ENCODE data around the gene HLA-A. TPM values are rescaled to one million over a fixed set of nuclear protein-coding genes. Genes with fewer than 3 reads are reported as not detected.

The HLA-A gene
- total and polyA plus RNA-seq, 2 of the 13 experiments (the other 11 are each of a cell fraction or from before 2014, with no cell fraction given) = 345 to 527 TPM

DNA sequence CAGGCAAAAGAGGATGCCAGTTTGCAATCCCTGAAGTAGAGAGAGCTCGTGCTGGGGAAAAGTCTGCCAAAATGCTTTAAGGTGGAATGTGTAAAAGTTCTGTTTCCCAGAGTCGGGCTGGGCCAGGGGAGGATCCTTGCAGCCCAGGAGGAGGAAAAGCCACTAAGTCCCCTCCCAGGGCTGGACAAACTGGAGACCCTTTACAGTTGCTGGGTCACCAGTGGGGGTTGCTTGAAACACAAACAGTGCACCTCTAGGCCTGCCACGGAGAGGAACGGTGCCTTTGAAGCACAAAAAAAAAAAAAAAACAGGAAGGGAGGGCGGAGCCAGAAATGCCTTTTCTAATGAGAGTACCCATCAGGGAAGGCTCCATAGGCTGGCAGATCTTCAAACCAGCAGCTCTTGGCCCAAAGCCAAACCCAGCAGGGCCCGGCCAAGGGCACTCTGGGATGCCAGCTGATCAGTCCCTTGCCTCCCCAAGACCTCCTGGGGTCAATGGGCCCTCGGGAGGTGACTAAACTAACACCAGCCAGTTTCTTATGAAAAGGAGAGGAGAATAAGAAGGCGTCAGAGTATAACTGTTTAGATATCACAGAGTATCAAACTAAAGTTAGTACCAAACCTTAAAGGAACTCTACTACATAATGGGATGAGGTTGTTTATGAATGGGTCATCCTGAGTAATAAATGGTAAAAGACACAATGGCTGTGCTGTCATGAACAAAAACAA, 23.7 kb downstream of the HLA-A start (continued):
- TF ChIP-seq, protein P1, sequence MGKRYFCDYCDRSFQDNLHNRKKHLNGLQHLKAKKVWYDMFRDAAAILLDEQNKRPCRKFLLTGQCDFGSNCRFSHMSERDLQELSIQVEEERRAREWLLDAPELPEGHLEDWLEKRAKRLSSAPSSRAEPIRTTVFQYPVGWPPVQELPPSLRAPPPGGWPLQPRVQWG (CRISPR knock-in tag; IDR thresholded peaks at IDR 0.05; ENCODE audit: borderline replicate concordance, low read depth) = no peak
- TF ChIP-seq ZNF891 (CRISPR knock-in tag; IDR thresholded peaks at IDR 0.05) = no peak
- no peak; the same call in 1 of the 2 replicates for TF ChIP-seq ZNF556 (CRISPR knock-in tag; IDR thresholded peaks at IDR 0.05; ENCODE audit: borderline replicate concordance)
- TF ChIP-seq JDP2 (CRISPR knock-in tag; IDR thresholded peaks at IDR 0.05; ENCODE audit: borderline replicate concordance) = no peak
- no peak for TF ChIP-seq ZNF354B (CRISPR knock-in tag; IDR thresholded peaks at IDR 0.05)
- TF ChIP-seq NCOA5 (CRISPR knock-in tag; IDR thresholded peaks at IDR 0.05) = no peak
- TF ChIP-seq, protein P2, sequence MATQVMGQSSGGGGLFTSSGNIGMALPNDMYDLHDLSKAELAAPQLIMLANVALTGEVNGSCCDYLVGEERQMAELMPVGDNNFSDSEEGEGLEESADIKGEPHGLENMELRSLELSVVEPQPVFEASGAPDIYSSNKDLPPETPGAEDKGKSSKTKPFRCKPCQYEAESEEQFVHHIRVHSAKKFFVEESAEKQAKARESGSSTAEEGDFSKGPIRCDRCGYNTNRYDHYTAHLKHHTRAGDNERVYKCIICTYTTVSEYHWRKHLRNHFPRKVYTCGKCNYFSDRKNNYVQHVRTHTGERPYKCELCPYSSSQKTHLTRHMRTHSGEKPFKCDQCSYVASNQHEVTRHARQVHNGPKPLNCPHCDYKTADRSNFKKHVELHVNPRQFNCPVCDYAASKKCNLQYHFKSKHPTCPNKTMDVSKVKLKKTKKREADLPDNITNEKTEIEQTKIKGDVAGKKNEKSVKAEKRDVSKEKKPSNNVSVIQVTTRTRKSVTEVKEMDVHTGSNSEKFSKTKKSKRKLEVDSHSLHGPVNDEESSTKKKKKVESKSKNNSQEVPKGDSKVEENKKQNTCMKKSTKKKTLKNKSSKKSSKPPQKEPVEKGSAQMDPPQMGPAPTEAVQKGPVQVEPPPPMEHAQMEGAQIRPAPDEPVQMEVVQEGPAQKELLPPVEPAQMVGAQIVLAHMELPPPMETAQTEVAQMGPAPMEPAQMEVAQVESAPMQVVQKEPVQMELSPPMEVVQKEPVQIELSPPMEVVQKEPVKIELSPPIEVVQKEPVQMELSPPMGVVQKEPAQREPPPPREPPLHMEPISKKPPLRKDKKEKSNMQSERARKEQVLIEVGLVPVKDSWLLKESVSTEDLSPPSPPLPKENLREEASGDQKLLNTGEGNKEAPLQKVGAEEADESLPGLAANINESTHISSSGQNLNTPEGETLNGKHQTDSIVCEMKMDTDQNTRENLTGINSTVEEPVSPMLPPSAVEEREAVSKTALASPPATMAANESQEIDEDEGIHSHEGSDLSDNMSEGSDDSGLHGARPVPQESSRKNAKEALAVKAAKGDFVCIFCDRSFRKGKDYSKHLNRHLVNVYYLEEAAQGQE (IDR thresholded peaks at IDR 0.05; ENCODE audit: borderline replicate concordance in 1 of 2, low read depth in 1 of 2, low read length in 2 of 2) = no peak
- no peak for TF ChIP-seq NR3C1 (CRISPR knock-in tag; IDR thresholded peaks at IDR 0.05)
- TF ChIP-seq ZNF709 (CRISPR knock-in tag; IDR thresholded peaks at IDR 0.05) = no peak
- TF ChIP-seq DPF2 (CRISPR knock-in tag; IDR thresholded peaks at IDR 0.05; ENCODE audit: borderline replicate concordance, low read depth) = no peak; the same call in 1 of the 2 replicates
- peak; percentile 43; the same call in 1 of the 2 replicates for TF ChIP-seq HOXA3 (CRISPR knock-in tag; IDR thresholded peaks at IDR 0.05)
- TF ChIP-seq SCMH1 (CRISPR knock-in tag; IDR thresholded peaks at IDR 0.05; ENCODE audit: borderline replicate concordance) = no peak
- TF ChIP-seq, protein P3, sequence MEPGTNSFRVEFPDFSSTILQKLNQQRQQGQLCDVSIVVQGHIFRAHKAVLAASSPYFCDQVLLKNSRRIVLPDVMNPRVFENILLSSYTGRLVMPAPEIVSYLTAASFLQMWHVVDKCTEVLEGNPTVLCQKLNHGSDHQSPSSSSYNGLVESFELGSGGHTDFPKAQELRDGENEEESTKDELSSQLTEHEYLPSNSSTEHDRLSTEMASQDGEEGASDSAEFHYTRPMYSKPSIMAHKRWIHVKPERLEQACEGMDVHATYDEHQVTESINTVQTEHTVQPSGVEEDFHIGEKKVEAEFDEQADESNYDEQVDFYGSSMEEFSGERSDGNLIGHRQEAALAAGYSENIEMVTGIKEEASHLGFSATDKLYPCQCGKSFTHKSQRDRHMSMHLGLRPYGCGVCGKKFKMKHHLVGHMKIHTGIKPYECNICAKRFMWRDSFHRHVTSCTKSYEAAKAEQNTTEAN (CRISPR knock-in tag; conservative IDR thresholded peaks at IDR 0.05) = peak; percentile 45
- no peak for TF ChIP-seq ZNF34 (CRISPR knock-in tag; IDR thresholded peaks at IDR 0.05; ENCODE audit: borderline replicate concordance)
- no peak for TF ChIP-seq EEA1 (CRISPR knock-in tag; IDR thresholded peaks at IDR 0.05; ENCODE audit: borderline replicate concordance)
- no peak; the same call in 1 of the 2 replicates for TF ChIP-seq ZBTB20 (CRISPR knock-in tag; IDR thresholded peaks at IDR 0.05; ENCODE audit: borderline replicate concordance, low read depth)
- TF ChIP-seq MIER2 (CRISPR knock-in tag; IDR thresholded peaks at IDR 0.05) = no peak
- TF ChIP-seq, protein P4, sequence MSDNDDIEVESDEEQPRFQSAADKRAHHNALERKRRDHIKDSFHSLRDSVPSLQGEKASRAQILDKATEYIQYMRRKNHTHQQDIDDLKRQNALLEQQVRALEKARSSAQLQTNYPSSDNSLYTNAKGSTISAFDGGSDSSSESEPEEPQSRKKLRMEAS (IDR thresholded peaks at IDR 0.05) = peak; percentile 43; the same call in 1 of the 2 replicates
- no peak for TF ChIP-seq SP140L (CRISPR knock-in tag; IDR thresholded peaks at IDR 0.05; ENCODE audit: borderline replicate concordance)
- TF ChIP-seq DMAP1 (CRISPR knock-in tag; IDR thresholded peaks at IDR 0.05) = peak; percentile 36; the same call in 1 of the 2 replicates
- 0 out of 2 replicates have a peak, but pooled peaks have one; percentile 65 for TF ChIP-seq ZSCAN9 (CRISPR knock-in tag; IDR thresholded peaks at IDR 0.05; ENCODE audit: borderline replicate concordance)
- TF ChIP-seq ARNTL (CRISPR knock-in tag; IDR thresholded peaks at IDR 0.05) = 0 out of 2 replicates have a peak, but pooled peaks have one; percentile 54
- TF ChIP-seq GLI4 (CRISPR knock-in tag; IDR thresholded peaks at IDR 0.05; ENCODE audit: borderline replicate concordance) = no peak

All from HepG2 (cell line).